HEK293 (cell line): Measurements from ENCODE around the gene CECR2.

ENCODE experiments used
- REPIN1 ChIP-seq: fragments of 450-650 bp; formaldehyde crosslinking; IDR thresholded peaks from 2 replicates; pipeline ENCODE4 v1.5.1; 2017; ENCODE audit warnings: missing biosample characterization, missing genetic modification characterization, low read depth
- TCF7L2 ChIP-seq: IDR thresholded peaks from 2 replicates; pipeline ENCODE4 v1.6.1; 2011; ENCODE audit warnings: low read depth, mild to moderate bottlenecking, inconsistent platforms, low read length, moderate library complexity, borderline replicate concordance
- ZBTB11 ChIP-seq: fragments of 450-650 bp; formaldehyde crosslinking; conservative IDR thresholded peaks from 2 replicates; pipeline ENCODE4 v1.5.1; 2016; ENCODE audit warnings: low read depth, missing biosample characterization, missing genetic modification characterization
- ZNF311 ChIP-seq: fragments of 450-650 bp; formaldehyde crosslinking; IDR thresholded peaks from 2 replicates; pipeline ENCODE4 v1.5.1; 2017; ENCODE audit warnings: missing biosample characterization, missing genetic modification characterization, borderline replicate concordance
- ZNF391 ChIP-seq: fragments of 450-650 bp; formaldehyde crosslinking; IDR thresholded peaks from 2 replicates; pipeline ENCODE4 v1.5.1; 2016; ENCODE audit warnings: low read depth, missing biosample characterization, missing genetic modification characterization, borderline replicate concordance
- ZNF473 ChIP-seq: fragments of 450-650 bp; formaldehyde crosslinking; IDR thresholded peaks from 2 replicates; pipeline ENCODE4 v1.5.1; 2017; ENCODE audit warnings: missing biosample characterization, missing genetic modification characterization
- ZNF555 ChIP-seq: fragments of 450-650 bp; formaldehyde crosslinking; conservative IDR thresholded peaks from 2 replicates; pipeline ENCODE4 v1.5.1; 2017; ENCODE audit warnings: missing biosample characterization, mild to moderate bottlenecking, missing genetic modification characterization, inconsistent platforms
- ZNF747 ChIP-seq: fragments of 450-650 bp; formaldehyde crosslinking; IDR thresholded peaks from 2 replicates; pipeline ENCODE4 v1.5.1; 2016; ENCODE audit warnings: missing biosample characterization, missing genetic modification characterization
- ZNF791 ChIP-seq: fragments of 450-650 bp; formaldehyde crosslinking; IDR thresholded peaks from 2 replicates; pipeline ENCODE4 v1.5.1; 2016; ENCODE audit warnings: missing biosample characterization, missing genetic modification characterization
- ZNF792 ChIP-seq: fragments of 450-650 bp; formaldehyde crosslinking; IDR thresholded peaks from 2 replicates; pipeline ENCODE4 v1.5.1; 2016; ENCODE audit warnings: missing biosample characterization, missing genetic modification characterization
- TF ChIP-seq, protein P1 (sequence below): fragments of 450-650 bp; formaldehyde crosslinking; IDR thresholded peaks from 2 replicates; pipeline ENCODE4 v1.5.1; 2016; ENCODE audit warnings: missing biosample characterization, missing genetic modification characterization
- TF ChIP-seq, protein P2 (sequence below): fragments of 450-650 bp; formaldehyde crosslinking; IDR thresholded peaks from 2 replicates; pipeline ENCODE4 v1.5.1; 2016; ENCODE audit warnings: missing biosample characterization, missing genetic modification characterization
- TF ChIP-seq, protein P3 (sequence below): fragments of 450-650 bp; formaldehyde crosslinking; IDR thresholded peaks from 2 replicates; pipeline ENCODE4 v1.5.1; 2017; ENCODE audit warnings: missing biosample characterization, mild to moderate bottlenecking, missing genetic modification characterization, moderate library complexity

DNA sequence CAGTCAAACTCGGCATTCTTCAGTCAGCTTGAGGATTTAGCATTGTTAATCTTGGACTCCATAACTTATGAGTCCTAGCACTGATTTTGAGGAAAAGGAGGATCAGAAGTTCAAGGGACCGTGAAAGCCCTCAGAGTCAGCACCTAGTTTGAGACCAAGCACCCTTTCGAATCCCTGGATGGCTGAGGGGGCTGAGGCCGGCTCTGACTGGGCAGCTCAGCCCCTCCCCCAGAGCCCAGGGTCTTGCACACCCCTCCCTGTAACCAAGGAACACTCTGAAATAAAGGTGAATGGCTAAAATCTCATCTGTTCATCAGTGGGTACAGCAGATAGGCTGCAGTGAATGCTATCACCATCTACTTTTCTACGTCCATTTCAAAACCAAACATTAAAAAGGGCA is 221.3 kb downstream of the CECR2 start:
- TF ChIP-seq ZNF747 (no peak), ZNF555 (no peak), ZNF311 (tag by site-specific recombination) (no peak), ZNF473 (tag by site-specific recombination) (no peak), ZNF791 (tag by site-specific recombination) (no peak), TCF7L2 (no peak), ZBTB11 (tag by site-specific recombination) (no peak), ZNF792 (tag by site-specific recombination) (no peak), ZNF391 (tag by site-specific recombination) (no peak), REPIN1 (tag by site-specific recombination) (no peak)
- TF ChIP-seq, protein P1, sequence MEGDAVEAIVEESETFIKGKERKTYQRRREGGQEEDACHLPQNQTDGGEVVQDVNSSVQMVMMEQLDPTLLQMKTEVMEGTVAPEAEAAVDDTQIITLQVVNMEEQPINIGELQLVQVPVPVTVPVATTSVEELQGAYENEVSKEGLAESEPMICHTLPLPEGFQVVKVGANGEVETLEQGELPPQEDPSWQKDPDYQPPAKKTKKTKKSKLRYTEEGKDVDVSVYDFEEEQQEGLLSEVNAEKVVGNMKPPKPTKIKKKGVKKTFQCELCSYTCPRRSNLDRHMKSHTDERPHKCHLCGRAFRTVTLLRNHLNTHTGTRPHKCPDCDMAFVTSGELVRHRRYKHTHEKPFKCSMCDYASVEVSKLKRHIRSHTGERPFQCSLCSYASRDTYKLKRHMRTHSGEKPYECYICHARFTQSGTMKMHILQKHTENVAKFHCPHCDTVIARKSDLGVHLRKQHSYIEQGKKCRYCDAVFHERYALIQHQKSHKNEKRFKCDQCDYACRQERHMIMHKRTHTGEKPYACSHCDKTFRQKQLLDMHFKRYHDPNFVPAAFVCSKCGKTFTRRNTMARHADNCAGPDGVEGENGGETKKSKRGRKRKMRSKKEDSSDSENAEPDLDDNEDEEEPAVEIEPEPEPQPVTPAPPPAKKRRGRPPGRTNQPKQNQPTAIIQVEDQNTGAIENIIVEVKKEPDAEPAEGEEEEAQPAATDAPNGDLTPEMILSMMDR (tag by site-specific recombination) = no peak
- TF ChIP-seq, protein P2, sequence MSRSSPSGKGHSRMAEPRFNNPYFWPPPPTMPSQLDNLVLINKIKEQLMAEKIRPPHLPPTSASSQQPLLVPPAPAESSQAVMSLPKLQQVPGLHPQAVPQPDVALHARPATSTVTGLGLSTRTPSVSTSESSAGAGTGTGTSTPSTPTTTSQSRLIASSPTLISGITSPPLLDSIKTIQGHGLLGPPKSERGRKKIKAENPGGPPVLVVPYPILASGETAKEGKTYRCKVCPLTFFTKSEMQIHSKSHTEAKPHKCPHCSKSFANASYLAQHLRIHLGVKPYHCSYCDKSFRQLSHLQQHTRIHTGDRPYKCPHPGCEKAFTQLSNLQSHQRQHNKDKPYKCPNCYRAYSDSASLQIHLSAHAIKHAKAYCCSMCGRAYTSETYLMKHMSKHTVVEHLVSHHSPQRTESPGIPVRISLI (tag by site-specific recombination) = no peak
- TF ChIP-seq, protein P3, sequence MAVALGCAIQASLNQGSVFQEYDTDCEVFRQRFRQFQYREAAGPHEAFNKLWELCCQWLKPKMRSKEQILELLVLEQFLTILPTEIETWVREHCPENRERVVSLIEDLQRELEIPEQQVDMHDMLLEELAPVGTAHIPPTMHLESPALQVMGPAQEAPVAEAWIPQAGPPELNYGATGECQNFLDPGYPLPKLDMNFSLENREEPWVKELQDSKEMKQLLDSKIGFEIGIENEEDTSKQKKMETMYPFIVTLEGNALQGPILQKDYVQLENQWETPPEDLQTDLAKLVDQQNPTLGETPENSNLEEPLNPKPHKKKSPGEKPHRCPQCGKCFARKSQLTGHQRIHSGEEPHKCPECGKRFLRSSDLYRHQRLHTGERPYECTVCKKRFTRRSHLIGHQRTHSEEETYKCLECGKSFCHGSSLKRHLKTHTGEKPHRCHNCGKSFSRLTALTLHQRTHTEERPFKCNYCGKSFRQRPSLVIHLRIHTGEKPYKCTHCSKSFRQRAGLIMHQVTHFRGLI = no peak
